ENCODE measurements around the gene PIM3.

The PIM3 gene

DNA sequence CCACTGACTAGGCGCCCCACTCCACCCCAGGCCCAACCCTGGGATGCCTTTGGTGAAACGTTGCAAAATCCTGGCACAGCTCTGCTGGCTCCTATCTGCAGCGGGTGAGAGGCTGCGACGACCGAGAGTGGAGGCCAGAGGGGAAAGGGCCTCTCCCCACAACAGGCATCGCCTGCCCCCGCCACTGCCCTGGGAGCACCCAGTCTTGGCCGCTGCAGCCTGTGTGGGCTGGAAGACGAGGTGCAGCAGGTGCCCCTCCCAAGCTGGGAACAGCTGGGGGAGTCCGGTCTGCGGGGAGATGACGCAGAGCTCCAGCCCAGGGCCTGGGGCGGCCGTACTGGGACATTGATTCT is 4.2 kb upstream of the PIM3 start:
- no peak for DNase-seq (ENCODE audit: low read depth)

DNA sequence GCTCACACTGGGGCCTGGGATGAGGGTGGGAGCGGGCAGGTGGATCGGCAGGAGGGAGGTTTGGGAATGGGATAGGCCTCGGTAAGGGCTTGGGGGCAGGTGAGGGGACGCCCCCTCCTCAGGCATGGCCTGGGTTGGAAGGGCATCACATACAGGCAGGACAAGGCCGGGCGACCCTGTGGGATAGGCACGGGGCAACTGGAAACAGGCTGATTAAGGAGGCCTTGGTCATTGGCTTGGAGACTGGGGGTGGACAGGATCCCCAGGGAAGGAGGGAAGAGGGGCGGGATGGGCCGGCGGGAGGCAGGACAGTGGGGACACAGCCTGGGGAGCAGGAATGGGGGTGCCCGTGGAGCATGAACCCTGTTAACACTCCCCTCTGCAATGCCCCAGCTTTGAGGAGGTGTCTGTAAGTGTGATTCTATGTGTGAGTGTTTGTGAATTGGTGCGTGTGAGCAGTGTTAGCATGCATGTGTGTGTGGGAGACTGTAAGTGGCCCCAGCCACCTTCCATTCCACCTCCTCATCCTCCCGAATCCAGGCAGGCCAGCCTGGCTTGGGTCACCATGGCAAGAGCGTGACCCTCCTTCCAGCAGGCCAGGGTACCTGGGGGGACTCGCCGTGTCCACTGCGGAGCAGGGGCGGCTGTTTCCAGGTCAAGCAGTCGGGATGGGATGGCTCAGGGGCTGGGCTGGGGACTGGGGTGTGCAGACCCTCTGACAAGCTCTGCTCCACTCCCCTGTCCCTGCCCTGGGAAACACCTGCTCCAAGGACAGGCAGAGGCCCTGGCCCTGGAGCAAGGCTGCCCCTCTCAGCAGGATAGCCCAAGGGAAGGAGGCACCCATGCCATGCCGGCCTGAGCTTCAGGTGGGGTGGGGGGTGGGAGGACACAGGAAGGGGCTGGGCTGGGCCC is 3.4 kb upstream of the PIM3 start:
- no peak for DNase-seq (ENCODE audit: low read depth)

DNA sequence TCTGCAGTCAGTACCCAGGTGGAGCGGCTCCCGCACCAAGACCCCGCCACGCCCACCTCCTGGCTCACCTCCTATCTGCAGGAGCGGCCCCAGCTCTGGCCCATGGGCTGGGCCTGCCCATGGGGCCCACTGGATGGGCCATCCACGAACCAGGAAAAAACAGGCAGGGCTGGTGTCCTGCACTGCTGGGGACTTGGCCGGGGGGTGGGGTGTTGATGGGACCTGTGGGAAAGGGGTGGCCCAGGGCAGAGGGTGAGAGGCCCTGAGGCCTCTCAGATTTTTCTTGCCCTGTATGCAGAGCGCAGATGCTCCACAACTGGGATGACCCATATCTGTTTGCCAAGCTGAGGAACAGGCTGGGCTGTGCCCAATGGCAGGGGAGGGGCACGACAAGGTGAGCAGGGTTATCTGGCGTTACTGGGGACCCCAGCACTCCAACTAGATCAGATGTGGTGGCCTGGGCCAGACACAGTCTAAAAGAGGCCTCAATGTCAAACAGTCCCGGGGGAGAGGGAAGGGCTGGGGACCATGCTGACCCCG is 2.7 kb upstream of the PIM3 start:
- no peak for DNase-seq (ENCODE audit: low read depth)

DNA sequence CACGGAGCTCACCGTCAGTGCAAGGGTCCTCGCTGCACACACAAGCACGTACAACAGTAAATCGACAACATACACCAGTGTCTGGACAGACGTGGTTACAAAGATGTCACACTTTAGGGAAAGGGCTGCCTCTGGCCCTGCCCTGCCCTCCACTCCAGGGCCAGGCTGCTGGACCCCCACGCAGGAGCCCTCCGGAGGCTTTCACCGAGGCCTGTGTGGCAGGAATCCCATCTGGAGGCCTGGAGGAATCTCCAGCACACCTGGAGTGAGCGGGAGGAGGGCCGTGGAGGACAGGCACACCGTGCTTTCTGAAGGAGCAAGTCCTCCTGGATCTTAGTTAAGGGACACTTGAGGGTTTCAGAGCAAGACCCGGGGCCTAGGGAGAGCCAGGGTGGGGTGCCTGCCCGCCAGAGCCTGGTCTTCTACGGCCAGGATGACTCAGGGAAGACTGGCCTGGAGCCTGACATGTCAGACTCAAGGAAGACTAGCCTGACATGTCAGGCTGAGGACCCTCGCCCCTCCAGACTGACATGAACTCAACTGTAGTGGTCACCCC is 2.1 kb upstream of the PIM3 start:
- no peak for DNase-seq (ENCODE audit: low read depth)

DNA sequence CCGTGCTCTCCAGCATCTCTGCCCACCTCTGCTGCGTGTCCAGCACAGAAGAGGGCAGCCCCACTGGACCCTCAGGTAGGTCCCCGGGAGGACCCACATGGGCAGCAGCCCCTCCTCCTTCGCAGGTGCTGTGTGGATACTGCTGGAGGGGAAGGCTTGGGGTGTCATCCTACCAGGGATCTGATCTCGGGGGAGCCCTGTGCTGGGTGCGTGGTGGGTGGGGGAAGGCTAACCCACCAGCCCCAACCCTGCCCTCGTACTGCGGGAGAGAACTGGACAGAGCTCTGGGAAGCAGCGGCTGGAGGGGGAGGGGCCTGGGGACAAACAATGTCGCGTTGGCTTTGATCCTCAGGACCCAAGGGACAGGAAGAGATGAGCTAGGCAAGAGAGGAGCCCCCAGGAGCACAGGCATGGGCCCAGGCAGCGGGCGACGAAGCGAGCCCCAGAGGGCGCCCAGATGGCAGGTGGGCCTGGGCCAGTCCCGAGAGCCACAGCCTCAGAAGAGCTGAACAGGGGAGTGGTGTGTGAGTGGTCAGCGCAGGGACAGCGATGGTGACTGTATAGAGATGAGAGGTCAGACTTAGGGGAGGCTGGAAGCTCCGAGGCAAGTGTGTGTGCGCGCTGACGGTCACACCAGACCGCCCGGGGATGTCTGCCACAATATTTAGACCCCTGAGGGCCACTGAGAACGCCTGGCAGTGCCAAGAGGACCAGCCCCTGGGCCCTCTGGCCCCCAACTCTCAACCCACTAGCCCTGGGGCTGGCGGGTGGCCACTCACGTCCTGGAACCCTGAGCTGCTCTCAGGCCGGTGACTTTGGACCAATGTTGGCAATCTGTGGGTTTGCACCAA is 1.4 kb upstream of the PIM3 start:
- DNase-seq (ENCODE audit: low read depth), result no peak

DNA sequence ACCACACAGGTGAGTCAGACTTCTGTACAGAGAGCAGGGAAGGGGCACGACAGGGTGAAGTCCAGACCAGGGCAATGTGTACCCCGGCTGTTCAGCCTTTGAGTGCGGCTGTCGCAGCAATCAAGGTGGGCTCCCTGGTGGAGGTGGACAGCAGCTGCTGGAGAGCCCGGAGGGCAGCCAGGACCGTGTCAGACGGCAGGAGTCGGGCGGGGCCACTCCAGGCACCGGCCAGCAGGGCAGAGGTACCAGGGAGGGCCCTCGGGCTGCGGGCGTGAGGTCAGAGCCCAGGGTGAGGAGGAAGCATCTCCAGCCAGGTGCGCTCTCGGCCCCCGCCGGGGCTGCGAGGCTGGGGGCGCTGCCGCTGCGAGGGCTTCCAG is 802 bp upstream of the PIM3 start:
- peak; percentile 31 for DNase-seq (ENCODE audit: low read depth)

DNA sequence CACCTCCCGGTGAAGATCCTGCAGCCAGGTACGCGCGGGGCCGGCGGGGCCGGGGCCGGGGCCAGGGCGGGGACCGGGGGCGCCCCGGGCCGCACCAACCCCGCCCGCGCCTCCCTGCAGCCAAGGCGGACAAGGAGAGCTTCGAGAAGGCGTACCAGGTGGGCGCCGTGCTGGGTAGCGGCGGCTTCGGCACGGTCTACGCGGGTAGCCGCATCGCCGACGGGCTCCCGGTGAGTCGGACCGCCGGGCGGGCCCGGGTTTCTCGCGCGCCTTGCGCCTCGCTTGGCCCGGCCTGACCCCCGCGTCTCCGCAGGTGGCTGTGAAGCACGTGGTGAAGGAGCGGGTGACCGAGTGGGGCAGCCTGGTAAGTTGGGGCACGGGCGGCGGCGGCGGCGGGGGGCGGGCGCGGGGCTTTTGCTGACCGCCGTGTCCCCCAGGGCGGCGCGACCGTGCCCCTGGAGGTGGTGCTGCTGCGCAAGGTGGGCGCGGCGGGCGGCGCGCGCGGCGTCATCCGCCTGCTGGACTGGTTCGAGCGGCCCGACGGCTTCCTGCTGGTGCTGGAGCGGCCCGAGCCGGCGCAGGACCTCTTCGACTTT is 531 bp downstream of the PIM3 start:
- DNase-seq (ENCODE audit: low read depth), result peak; percentile 44

DNA sequence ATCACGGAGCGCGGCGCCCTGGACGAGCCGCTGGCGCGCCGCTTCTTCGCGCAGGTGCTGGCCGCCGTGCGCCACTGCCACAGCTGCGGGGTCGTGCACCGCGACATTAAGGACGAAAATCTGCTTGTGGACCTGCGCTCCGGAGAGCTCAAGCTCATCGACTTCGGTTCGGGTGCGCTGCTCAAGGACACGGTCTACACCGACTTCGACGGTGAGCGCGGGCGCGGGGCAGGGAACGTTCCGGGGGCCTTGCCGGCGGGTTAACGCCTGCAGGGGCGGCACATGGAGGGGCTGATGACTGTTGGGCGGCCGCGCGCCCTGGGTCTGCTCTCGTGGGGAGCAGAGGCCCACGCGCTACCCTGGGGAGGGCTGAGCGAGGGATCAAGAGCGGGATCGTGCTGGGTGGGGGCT is 1.0 kb downstream of the PIM3 start:
- peak; percentile 21 for DNase-seq (ENCODE audit: low read depth)

DNA sequence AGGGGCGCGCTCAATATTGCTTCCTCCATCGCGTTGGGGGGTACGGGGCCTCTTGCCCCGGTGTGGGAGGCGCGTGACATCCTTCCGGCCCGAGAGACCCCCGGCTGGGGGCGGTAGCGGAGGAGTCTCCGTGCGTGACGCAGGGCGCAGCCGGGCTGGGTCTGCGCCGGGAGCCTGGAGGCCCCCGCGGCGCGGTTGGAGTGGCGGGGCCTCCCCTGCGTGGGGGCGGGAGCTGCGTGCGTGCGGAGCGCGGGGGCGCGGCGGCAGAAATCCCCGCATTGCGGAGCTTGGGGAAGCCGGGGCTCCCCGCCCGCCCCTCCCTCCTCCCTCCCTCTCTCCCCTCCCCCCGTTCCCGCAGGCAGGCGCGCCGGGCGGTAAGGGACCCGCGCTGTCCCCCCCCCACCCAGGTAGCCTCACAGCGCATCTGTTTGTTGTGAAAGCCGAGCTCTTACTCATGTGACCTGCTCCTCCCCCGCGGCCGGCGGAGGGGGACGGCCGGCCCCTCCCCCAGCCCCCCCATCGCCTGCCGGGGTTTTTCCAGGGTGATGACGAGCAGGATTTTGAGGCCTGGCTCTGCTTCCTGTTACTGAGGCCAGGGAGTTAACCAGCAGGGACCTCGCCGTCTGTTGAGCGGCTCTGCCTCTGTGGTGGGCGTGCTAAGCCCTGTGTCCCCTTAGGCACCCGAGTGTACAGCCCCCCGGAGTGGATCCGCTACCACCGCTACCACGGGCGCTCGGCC is 1.6 kb downstream of the PIM3 start:
- DNase-seq (ENCODE audit: low read depth), result peak; percentile 93

DNA sequence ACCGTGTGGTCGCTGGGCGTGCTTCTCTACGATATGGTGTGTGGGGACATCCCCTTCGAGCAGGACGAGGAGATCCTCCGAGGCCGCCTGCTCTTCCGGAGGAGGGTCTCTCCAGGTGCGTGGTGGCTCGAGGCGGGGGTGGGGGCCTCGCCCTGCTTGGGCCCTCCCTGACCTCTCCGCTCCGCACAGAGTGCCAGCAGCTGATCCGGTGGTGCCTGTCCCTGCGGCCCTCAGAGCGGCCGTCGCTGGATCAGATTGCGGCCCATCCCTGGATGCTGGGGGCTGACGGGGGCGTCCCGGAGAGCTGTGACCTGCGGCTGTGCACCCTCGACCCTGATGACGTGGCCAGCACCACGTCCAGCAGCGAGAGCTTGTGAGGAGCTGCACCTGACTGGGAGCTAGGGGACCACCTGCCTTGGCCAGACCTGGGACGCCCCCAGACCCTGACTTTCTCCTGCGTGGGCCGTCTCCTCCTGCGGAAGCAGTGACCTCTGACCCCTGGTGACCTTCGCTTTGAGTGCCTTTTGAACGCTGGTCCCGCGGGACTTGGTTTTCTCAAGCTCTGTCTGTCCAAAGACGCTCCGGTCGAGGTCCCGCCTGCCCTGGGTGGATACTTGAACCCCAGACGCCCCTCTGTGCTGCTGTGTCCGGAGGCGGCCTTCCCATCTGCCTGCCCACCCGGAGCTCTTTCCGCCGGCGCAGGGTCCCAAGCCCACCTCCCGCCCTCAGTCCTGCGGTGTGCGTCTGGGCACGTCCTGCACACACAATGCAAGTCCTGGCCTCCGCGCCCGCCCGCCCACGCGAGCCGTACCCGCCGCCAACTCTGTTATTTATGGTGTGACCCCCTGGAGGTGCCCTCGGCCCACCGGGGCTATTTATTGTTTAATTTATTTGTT is 2.4 kb downstream of the PIM3 start:
- DNase-seq (ENCODE audit: low read depth), result no peak

DNA sequence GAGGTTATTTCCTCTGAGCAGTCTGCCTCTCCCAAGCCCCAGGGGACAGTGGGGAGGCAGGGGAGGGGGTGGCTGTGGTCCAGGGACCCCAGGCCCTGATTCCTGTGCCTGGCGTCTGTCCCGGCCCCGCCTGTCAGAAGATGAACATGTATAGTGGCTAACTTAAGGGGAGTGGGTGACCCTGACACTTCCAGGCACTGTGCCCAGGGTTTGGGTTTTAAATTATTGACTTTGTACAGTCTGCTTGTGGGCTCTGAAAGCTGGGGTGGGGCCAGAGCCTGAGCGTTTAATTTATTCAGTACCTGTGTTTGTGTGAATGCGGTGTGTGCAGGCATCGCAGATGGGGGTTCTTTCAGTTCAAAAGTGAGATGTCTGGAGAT is 3.1 kb downstream of the PIM3 start:
- no peak for DNase-seq (ENCODE audit: low read depth)

DNA sequence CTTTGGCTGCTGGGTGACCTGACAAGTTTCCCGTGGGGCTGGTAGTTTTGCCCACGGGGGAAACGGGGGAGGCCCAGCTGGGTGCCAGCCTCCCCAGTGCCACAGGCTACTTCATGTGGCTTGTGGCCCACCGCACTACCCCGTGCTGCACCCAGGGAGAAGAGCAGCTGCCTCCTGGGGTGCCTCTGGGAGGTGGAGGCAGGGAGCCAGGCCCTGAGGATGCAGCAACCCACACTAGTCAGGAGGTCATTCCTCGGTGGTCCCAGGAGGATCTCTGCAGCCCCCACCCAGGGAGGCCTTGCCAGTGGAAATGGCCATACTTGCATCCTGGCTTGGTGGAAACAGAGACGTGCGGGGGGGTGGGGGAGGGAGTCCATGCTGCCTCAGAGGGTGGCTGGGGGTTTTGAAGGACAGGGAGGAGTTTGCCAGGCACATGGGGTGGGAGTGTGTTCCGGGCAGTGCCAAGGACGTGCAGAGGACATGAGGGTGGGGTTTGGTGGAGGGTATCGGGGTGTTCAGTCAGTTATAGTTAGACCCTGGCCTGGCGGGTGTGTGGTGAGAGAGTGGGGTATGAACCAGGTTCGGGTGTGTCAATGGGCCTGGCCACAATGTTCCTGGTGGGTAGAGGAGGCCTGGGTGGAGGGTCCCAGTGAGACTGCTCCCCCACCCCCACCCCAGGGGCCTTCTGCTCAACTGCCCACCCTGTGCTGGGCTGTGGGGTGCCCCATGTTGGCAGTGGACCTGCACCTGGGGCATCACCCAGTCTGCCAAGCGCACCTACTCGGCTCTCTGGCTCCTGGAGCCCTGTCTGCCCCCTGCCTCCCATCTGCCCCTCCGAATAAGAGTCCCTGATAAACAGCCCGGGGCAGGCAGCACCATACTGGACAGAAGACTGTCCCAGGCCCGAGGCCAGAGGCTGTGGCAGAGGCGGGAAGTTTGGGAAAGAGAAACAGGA is 3.8 kb downstream of the PIM3 start:
- DNase-seq (ENCODE audit: low read depth), result no peak

DNA sequence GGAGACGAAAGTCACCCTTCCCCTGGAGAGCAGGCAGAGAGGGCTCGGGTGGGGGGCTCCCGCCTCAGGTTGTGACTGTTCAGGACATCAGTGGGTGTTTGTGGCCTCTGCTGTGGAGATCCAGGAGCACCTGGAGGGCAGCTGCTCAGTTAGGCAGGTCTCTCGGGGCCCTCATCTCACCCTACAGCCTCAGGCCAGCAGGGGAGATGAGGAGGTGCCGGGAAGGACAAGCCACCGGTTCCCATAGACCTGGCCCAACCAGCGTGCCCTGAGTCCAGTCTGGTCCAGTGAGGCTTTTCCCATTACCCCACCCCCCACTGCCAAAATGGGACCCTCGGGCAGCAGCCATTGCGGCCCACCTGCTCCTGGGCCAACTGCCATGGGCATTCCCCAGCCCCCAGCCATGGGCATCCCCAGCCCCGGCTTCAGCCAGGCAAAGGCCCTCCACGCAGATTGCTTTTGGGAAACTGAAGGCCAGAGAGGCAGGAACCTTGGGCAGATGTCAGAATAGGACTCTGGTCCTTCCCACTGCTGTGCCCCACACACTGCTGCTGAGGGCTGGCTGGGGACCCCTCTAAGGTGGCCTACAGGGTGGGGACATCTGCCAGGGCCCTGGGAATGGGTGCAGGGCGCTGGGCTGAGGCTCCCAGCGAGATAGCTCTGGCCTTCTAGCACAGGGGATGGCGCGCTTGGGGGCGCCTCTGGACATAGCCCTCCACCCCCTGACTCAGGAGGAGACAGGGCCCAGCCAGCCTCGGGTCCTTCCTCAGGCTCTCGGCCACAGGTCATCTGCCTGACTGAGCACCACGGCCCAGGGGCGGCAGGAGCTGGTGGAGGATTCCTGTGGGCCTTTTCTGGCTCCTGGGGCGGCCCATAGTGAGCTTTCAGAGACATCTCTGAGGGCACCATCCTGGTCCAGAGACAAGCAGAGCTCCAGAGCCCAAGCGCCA is 4.8 kb downstream of the PIM3 start:
- DNase-seq (ENCODE audit: low read depth), result no peak

DNA sequence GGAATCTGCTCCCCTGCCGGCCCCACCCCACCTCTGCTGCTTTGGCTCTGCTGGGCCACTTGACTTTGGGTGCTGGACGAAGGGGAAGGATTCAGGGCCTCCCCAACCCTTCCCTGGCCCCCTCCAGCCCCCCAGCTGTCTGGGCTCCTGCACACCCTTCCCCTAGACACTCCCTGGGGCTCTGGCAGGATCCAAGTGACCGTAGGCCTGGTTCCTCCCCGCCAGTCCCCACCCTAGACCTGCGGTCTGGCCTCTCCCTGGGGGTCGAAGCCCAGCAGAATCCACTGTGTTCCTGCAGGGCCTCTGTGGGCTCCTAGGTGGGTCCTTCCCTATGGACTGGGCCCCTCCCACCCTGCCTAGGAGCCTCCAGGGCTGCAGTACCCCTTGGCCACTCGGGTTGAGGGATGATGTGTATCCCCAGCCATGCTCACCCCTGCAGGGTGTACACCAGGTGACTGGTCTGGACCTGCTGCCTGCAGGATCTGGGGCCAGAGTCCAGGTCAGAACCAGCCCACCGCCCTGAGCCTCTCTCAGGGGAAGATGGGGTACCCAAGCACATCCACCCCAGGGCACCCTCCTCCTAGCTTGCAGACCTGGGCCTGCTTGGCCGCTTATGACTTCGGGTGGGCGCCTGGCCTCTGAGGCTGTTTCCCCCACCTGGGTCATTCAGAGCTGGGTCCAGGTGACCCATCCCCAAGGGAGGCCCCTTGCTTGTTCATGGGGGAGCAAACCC is 5.6 kb downstream of the PIM3 start:
- no peak for DNase-seq (ENCODE audit: low read depth)

DNA sequence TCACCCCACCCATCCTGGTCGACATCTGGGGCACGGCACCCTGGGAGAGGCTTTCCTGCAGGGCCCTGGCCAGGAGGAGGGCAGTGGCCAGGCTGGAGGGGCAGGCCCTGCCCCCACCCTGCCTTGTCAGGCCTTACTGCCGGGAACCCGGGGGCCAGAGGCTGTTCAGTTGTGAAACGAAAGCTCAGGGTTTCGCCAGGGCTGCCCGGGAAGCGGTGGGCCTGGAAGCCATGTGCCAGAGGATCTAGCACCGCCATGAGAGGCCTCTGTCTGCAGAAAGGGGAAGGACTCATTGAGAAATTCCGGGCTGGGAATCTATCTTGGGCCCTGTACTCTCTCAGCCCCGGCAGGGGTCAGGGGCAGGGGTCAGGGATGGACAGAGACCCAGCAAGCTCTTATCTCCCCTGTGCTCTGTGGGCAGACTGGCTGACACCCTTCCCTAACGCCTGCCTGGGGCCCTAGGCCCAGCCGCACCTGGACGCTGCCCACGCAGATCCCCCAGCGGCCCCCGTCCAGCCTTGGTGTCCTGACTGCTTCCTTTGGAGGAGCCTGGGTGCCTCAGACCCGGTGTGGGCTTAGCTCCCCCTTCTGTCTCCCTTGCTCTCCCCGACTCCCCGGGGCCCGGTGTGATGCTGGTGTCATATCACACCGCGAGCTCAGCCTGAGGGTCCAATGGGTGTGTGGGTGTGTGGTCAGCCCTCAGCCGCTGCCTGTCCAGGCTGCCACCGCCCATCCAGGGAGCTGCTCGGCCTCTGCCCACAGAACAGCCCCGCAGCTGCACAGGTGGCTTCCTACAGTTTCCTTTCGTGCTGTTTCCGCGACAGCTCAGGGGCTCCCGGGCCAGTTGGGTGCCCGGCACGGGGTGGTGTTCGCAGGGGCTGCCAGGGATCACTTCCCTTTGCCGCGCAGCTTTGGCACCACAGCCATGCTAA is 6.5 kb downstream of the PIM3 start:
- no peak for DNase-seq (ENCODE audit: low read depth)

DNA sequence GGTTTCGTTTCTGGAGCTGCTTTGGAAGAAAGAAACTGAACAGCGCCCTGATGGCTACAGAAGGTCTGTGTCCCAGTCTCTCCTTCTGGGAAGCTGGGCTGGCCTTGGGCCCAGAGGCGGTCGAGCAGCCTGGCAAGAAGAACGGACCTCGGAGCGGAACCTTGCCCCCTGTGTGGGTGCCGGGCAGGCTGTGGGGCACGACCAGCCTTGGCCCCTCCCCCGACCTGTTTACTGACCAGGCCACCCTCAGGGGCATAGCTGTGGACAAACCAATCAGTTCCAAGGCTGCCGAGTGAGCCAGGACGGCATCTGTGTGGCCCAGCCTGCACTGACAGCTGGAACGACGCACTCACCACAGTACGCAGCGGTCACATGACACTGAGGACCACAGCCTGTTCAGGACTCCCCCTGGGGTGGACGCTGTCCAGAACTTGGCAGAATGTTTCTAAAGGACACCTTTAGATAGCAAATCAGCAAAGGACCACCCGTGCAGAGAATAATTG is 7.2 kb downstream of the PIM3 start:
- DNase-seq (ENCODE audit: low read depth), result no peak

All from EH (cell line).